ENCODE measurements around the gene TMEM145. TPM values are rescaled to one million over a fixed set of nuclear protein-coding genes. Genes with fewer than 3 reads are reported as not detected.

The TMEM145 gene
- total RNA-seq, 1 donor: not detected

DNA sequence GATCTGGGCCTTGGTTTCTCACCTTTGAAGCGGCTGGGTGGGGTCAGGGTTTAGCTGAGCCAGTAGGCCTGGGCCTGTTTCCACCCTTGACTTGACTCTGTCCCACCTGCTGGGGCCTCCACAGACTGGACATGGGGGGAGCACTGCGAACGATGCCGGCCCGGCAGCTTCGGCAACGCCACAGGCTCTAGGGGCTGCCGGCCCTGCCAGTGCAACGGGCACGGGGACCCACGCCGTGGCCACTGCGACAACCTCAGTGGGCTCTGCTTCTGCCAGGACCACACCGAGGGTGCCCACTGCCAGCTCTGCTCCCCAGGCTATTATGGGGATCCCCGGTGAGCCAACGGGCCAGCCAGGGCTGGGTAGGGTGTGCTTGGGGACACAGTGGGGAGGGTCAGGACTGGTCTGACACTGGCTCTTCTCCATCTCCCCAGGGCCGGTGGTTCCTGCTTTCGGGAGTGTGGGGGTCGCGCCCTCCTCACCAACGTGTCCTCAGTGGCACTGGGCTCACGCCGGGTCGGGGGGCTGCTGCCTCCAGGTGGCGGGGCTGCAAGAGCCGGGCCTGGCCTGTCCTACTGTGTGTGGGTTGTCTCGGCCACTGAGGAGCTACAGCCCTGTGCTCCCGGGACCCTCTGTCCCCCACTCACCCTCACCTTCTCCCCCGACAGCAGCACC is 40.4 kb downstream of the TMEM145 start:
- TF ChIP-seq, protein P1, sequence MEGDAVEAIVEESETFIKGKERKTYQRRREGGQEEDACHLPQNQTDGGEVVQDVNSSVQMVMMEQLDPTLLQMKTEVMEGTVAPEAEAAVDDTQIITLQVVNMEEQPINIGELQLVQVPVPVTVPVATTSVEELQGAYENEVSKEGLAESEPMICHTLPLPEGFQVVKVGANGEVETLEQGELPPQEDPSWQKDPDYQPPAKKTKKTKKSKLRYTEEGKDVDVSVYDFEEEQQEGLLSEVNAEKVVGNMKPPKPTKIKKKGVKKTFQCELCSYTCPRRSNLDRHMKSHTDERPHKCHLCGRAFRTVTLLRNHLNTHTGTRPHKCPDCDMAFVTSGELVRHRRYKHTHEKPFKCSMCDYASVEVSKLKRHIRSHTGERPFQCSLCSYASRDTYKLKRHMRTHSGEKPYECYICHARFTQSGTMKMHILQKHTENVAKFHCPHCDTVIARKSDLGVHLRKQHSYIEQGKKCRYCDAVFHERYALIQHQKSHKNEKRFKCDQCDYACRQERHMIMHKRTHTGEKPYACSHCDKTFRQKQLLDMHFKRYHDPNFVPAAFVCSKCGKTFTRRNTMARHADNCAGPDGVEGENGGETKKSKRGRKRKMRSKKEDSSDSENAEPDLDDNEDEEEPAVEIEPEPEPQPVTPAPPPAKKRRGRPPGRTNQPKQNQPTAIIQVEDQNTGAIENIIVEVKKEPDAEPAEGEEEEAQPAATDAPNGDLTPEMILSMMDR (IDR thresholded peaks at IDR 0.05; ENCODE audit: insufficient read depth, low read length): no peak
- no peak for DNase-seq (ENCODE audit: low read depth)

DNA sequence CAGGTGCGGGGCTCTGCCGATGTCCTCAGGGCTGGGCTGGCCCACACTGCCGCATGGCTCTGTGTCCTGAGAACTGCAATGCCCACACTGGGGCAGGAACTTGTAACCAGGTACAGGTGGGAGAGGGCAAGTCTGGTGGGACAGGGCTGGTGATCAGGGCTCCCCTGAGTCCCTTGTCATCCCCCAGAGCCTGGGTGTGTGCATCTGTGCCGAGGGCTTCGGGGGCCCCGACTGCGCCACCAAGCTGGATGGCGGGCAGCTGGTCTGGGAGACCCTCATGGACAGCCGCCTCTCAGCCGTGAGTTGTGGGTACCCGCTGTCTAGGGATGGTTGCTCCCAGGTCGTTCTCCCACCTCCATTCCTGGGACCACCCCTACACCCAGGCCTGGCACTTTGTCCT is 42.8 kb downstream of the TMEM145 start:
- H3K4me3 ChIP-seq (ENCODE audit: low read depth, low read length): no peak overlapping the region
- no peak for DNase-seq (ENCODE audit: low read depth)
- TF ChIP-seq, protein P1 (IDR thresholded peaks at IDR 0.05; ENCODE audit: insufficient read depth, low read length): no peak

More for the DNA sequence above, 40.4 kb downstream of the TMEM145 start:
- no peak overlapping the region for H3K4me3 ChIP-seq (ENCODE audit: low read depth, low read length)

DNA sequence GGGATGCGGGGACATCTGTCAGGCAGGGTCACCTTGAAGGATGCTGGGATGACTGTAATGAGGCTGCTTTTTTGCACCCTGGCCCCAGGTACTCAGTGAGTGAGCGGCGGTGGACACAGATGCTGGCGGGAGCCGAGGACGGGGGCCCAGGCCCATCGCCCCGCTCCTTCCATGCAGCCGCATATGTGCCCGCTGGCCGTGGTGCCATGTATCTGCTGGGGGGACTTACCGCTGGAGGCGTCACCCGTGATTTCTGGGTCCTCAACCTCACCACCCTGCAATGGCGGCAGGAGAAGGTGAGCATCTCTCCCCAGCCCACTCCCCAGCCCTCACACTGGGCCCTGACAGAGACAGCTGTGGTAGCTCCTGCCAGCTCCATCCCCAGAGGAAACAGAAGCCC is 43.6 kb downstream of the TMEM145 start:
- DNase-seq (ENCODE audit: low read depth): no peak

DNA sequence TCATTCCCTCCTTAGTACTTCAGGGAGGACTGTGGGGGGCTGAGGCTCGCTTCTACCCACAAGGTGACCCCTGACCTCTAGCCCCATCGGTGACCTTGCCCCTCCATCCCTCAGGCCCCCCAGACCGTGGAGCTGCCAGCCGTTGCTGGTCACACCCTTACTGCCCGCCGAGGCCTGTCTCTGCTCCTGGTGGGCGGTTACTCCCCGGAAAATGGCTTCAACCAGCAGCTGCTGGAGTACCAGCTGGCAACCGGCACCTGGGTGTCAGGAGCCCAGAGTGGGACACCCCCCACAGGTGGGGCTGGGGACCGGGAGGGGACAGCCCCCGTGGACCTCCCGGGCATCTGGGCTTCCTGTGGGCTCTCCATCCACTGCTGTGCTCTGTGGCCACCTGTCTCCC is 44.2 kb downstream of the TMEM145 start:
- no peak overlapping the region for H3K4me3 ChIP-seq (ENCODE audit: low read depth, low read length)
- TF ChIP-seq, protein P1 (IDR thresholded peaks at IDR 0.05; ENCODE audit: insufficient read depth, low read length): no peak
- no peak for DNase-seq (ENCODE audit: low read depth)

More for the DNA sequence above, 43.6 kb downstream of the TMEM145 start:
- no peak overlapping the region for H3K4me3 ChIP-seq (ENCODE audit: low read depth, low read length)
- TF ChIP-seq, protein P1 (IDR thresholded peaks at IDR 0.05; ENCODE audit: insufficient read depth, low read length): no peak

DNA sequence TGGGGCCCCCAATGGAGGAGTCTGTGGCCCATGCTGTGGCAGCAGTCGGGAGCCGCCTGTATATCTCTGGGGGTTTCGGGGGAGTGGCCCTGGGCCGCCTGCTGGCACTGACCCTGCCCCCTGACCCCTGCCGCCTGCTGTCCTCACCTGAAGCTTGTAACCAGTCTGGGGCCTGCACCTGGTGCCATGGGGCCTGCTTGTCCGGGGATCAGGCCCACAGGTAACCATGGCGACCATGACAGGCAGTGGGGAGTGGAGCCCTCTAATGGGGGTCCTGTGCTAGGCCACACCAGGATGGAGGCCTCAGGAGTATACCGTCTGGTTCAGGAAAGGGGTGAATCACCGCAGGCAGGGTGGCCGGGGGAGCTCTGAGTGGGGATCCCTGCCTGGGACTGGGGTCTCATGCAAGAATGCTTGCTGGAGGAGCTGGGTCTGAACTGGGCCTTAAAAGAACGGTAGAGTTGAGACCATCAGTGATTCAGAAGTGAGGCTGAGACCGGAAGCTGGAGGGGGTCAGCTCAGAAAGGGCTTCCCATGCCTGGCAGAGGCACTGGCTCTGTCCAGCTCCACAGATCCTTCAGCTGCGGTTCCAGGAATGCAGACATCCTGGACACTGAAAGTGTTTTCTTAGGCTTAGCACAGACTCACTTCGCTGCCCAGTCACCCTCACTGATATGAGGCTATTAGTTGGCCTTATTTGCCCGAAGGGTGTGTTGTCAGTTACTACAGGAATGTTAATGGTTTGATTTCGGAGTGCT is 47.9 kb downstream of the TMEM145 start:
- TF ChIP-seq, protein P1 (IDR thresholded peaks at IDR 0.05; ENCODE audit: insufficient read depth, low read length): no peak
- peak; percentile 76 for DNase-seq (ENCODE audit: low read depth)

DNA sequence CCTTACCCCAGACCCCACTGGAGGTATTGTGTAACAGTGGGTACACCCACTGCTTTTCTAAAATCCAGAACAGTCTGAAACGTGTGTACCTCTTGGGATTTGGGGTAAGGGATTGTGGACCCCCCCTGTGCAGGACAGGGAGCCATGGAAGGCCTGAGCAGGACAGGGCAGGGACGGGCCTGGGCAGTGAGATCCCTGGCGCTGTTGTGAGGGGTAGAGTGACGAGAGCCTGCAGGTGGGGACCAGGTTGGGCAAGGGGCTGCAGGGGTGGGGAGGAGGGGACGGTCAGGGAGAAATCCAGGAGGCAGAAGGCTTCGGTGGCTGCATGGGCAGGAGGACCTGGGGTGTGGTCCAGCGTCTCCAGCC is 48.4 kb downstream of the TMEM145 start:
- DNase-seq (ENCODE audit: low read depth): no peak
- TF ChIP-seq, protein P1 (IDR thresholded peaks at IDR 0.05; ENCODE audit: insufficient read depth, low read length): no peak
- no peak overlapping the region for H3K4me3 ChIP-seq (ENCODE audit: low read depth, low read length)

More for the DNA sequence above, 47.9 kb downstream of the TMEM145 start:
- no peak overlapping the region for H3K4me3 ChIP-seq (ENCODE audit: low read depth, low read length)
